H1 (cell line): ENCODE data around the gene SAE1. TPM values are rescaled to one million over a fixed set of nuclear protein-coding genes. Genes with fewer than 3 reads are reported as not detected.

Source experiments
- CTCF ChIA-PET: fragments of 300-600 bp; sonication (Branson Sonifier 250); formaldehyde crosslinking; loops from one replicate; lab custom pipeline; 2021; ENCODE audit not compliant: partially characterized antibody; lab: Charles Lee
- POLR2A ChIA-PET: fragments of 300-600 bp; sonication (Branson Sonifier 250); formaldehyde crosslinking; loops from one replicate; lab custom pipeline; 2021; ENCODE audit warnings: inconsistent platforms; ENCODE audit not compliant: partially characterized antibody; lab: Charles Lee
- DNase-seq, 2 experiments: peaks; one replicate each; pipeline versions ENCODE4 v3.0.0 to v3.0.0-alpha.2; 2010 to 2022; ENCODE audit warnings: low spot score in 2 of 2, low read depth in 1 of 2, mixed read lengths in 1 of 2
- FAIRE-seq: peaks from 2 replicates; lab custom pipeline; 2011; peaks lifted over from hg19 to GRCh38; lab: Jason Lieb, UNC
- H2AFZ ChIP-seq: 2 replicates; pipeline ENCODE4 v1.8.1; 2012; ENCODE audit warnings: low read length, inconsistent platforms
- H2AK5ac ChIP-seq: 2 replicates; pipeline ENCODE4 v1.6.1; 2013; ENCODE audit warnings: low read depth, low read length
- H2BK120ac ChIP-seq: replicated peaks from 2 replicates; pipeline ENCODE3; 2013; ENCODE audit warnings: low read depth, low read length, inconsistent platforms
- H2BK12ac ChIP-seq: 2 replicates; pipeline ENCODE4 v1.6.1; 2013; ENCODE audit warnings: low read depth, low read length
- H2BK15ac ChIP-seq: 2 replicates; pipeline ENCODE4 v1.6.1; 2013; ENCODE audit warnings: low read length
- H2BK20ac ChIP-seq: 2 replicates; pipeline ENCODE4 v1.6.1; 2013; ENCODE audit warnings: low read length
- H2BK5ac ChIP-seq: 2 replicates; pipeline ENCODE4 v1.6.1; 2013; ENCODE audit warnings: low read depth, low read length
- H3K14ac ChIP-seq: 2 replicates; pipeline ENCODE4 v1.6.1; 2013; ENCODE audit warnings: inconsistent platforms; ENCODE audit not compliant: insufficient read length
- H3K18ac ChIP-seq: 2 replicates; pipeline ENCODE4 v1.6.1; 2013; ENCODE audit warnings: low read length; ENCODE audit errors: extremely low read depth
- H3K23ac ChIP-seq: 2 replicates; pipeline ENCODE4 v1.6.1; 2013; ENCODE audit warnings: inconsistent platforms; ENCODE audit not compliant: insufficient read length
- H3K23me2 ChIP-seq: 2 replicates; pipeline ENCODE4 v1.6.1; 2013; ENCODE audit warnings: low read depth, low read length
- H3K27ac ChIP-seq: 2 replicates; pipeline ENCODE4 v1.6.1; 2011; ENCODE audit warnings: low read depth, low read length, inconsistent platforms
- H3K27me3 ChIP-seq, 4 experiments: replicated peaks in 1 of 4; 1 replicate in 1 of 4; 2 replicates in 3 of 4; pipeline versions ENCODE4 v1.6.1 to v1.8.1; 2011 to 2013; ENCODE audit warnings: low read length in 3 of 4, mild to moderate bottlenecking in 3 of 4, inconsistent platforms in 2 of 4, mixed read lengths in 2 of 4, moderate library complexity in 1 of 4; ENCODE audit not compliant: control insufficient read depth in 3 of 4, insufficient read depth in 3 of 4; ENCODE audit errors: extremely low read depth in 1 of 4
- H3K36me3 ChIP-seq, 4 experiments: 2 replicates each; pipeline versions ENCODE4 v1.6.1 to v1.8.1; 2011 to 2013; ENCODE audit warnings: mild to moderate bottlenecking in 4 of 4, low read length in 3 of 4, moderate library complexity in 2 of 4, control low read depth in 1 of 4, inconsistent platforms in 1 of 4; ENCODE audit not compliant: insufficient read depth in 4 of 4, control insufficient read depth in 2 of 4
- H3K4ac ChIP-seq: replicated peaks from 2 replicates; pipeline ENCODE3; 2013; ENCODE audit warnings: low read length, low read depth, mixed read lengths, inconsistent platforms; ENCODE audit not compliant: insufficient read length
- H3K4me1 ChIP-seq, 4 experiments: replicated peaks in 1 of 4; 1 replicate in 1 of 4; 2 replicates in 3 of 4; pipeline versions ENCODE4 v1.6.1 to v1.8.1; 2011 to 2013; ENCODE audit warnings: low read length in 3 of 4, inconsistent platforms in 2 of 4, mixed read lengths in 1 of 4; ENCODE audit not compliant: insufficient read depth in 4 of 4, control insufficient read depth in 3 of 4
- H3K4me2 ChIP-seq, 2 experiments: 2 replicates each; pipeline versions ENCODE4 v1.6.1 to v1.8.1; 2011 to 2013; ENCODE audit warnings: low read depth in 2 of 2, low read length in 2 of 2, control low read depth in 1 of 2, inconsistent platforms in 1 of 2, mild to moderate bottlenecking in 1 of 2; ENCODE audit not compliant: insufficient read depth in 1 of 2
- H3K4me3 ChIP-seq, 4 experiments: fragments of 200-600, 300-600 bp in 1 of 4; sonication (generic), shearing (Covaris generic), sonication (Bioruptor Twin) in 1 of 4; 2 replicates each; pipeline versions ENCODE4 v1.5.1 to v1.8.1; 2011 to 2016; ENCODE audit warnings: low read length in 4 of 4, low read depth in 3 of 4, control low read depth in 2 of 4, inconsistent platforms in 2 of 4, mild to moderate bottlenecking in 2 of 4, mixed read lengths in 1 of 4, moderate library complexity in 1 of 4; ENCODE audit not compliant: insufficient read depth in 2 of 4; ENCODE audit errors: extremely low read depth in 1 of 4
- H3K56ac ChIP-seq: replicated peaks from 2 replicates; pipeline ENCODE3; 2013; ENCODE audit warnings: low read depth, mild to moderate bottlenecking, mixed read lengths, low read length, inconsistent platforms; ENCODE audit not compliant: insufficient read length
- H3K79me1 ChIP-seq: 2 replicates; pipeline ENCODE4 v1.6.1; 2013; ENCODE audit warnings: low read depth, low read length, control low read depth
- H3K79me2 ChIP-seq, 2 experiments: 2 replicates each; pipeline versions ENCODE4 v1.6.1 to v1.8.1; 2012 to 2013; ENCODE audit warnings: low read length in 2 of 2, mild to moderate bottlenecking in 2 of 2, inconsistent platforms in 1 of 2; ENCODE audit not compliant: insufficient read depth in 2 of 2, control insufficient read depth in 1 of 2
- H3K9ac ChIP-seq, 4 experiments: replicated peaks in 1 of 4; 1 replicate in 1 of 4; 2 replicates in 3 of 4; pipeline versions ENCODE4 v1.6.1 to v1.8.1; 2011 to 2013; ENCODE audit warnings: low read depth in 3 of 4, low read length in 3 of 4, control low read depth in 2 of 4, mild to moderate bottlenecking in 2 of 4, moderate library complexity in 2 of 4, inconsistent platforms in 1 of 4; ENCODE audit errors: extremely low read depth in 1 of 4
- H3K9me3 ChIP-seq, 2 experiments: 2 replicates each; pipeline versions ENCODE4 v1.6.1 to v1.8.1; 2012 to 2013; ENCODE audit warnings: mild to moderate bottlenecking in 2 of 2, moderate library complexity in 2 of 2, control low read depth in 1 of 2, inconsistent platforms in 1 of 2, low read depth in 1 of 2, low read length in 1 of 2, mixed read lengths in 1 of 2; ENCODE audit not compliant: insufficient read depth in 2 of 2
- H4K20me1 ChIP-seq, 2 experiments: replicated peaks in 1 of 2; 2 replicates each; pipeline versions ENCODE3 to v1.8.1; 2011 to 2013; ENCODE audit warnings: inconsistent platforms in 2 of 2, low read length in 2 of 2, mild to moderate bottlenecking in 1 of 2; ENCODE audit not compliant: insufficient read depth in 2 of 2, control insufficient read depth in 1 of 2
- H4K5ac ChIP-seq: 2 replicates; pipeline ENCODE4 v1.6.1; 2013; ENCODE audit warnings: low read length, low read depth, mixed read lengths, inconsistent platforms; ENCODE audit not compliant: insufficient read length
- H4K8ac ChIP-seq: 2 replicates; pipeline ENCODE4 v1.8.0; 2013; ENCODE audit warnings: mild to moderate bottlenecking, moderate library complexity, low read length, inconsistent platforms; ENCODE audit not compliant: insufficient read depth; ENCODE audit errors: extremely low read depth
- H4K91ac ChIP-seq: replicated peaks from 2 replicates; pipeline ENCODE3; 2013; ENCODE audit warnings: low read length, mixed read lengths, inconsistent platforms; ENCODE audit not compliant: insufficient read length
- ATF2 ChIP-seq: IDR thresholded peaks from 2 replicates; pipeline ENCODE4 v1.6.1; 2012; ENCODE audit warnings: low read length, inconsistent platforms
- BACH1 ChIP-seq: IDR thresholded peaks from 2 replicates; pipeline ENCODE4 v1.6.1; 2012; ENCODE audit warnings: low read length, improper control_type of control experiment
- CEBPB ChIP-seq: IDR thresholded peaks from 2 replicates; pipeline ENCODE4 v1.6.1; 2012; ENCODE audit warnings: low read depth, low read length
- CTCF ChIP-seq, 3 experiments: IDR thresholded peaks; 1 replicate in 2 of 3; 2 replicates in 1 of 3; pipeline versions ENCODE4 v1.5.1 to v1.6.1; 2011; ENCODE audit warnings: low read length in 3 of 3, mild to moderate bottlenecking in 3 of 3, inconsistent platforms in 2 of 3, low read depth in 1 of 3, moderate library complexity in 1 of 3; ENCODE audit not compliant: insufficient read depth in 1 of 3; ENCODE audit errors: control extremely low read depth in 1 of 3
- RXRA ChIP-seq: IDR thresholded peaks from 2 replicates; pipeline ENCODE4 v1.6.1; 2011; ENCODE audit warnings: low read depth, mild to moderate bottlenecking, low read length, moderate library complexity; ENCODE audit not compliant: insufficient read depth
- SAP30 ChIP-seq: fragments of 300-600 bp; sonication (generic); IDR thresholded peaks from 2 replicates; pipeline ENCODE4 v1.7.1; 2012; ENCODE audit warnings: low read length, moderate library complexity, mild to moderate bottlenecking, inconsistent platforms; ENCODE audit not compliant: insufficient read depth, insufficient replicate concordance
- SUZ12 ChIP-seq: fragments of 200-600 bp; sonication (generic); IDR thresholded peaks from 2 replicates; pipeline ENCODE4 v1.6.1; 2012; ENCODE audit warnings: mild to moderate bottlenecking, inconsistent platforms, low read length, moderate library complexity, mixed read lengths
- USF2 ChIP-seq: IDR thresholded peaks from 2 replicates; pipeline ENCODE4 v1.6.1; 2011; ENCODE audit warnings: low read length, improper control_type of control experiment
- WGBS, 2 experiments: shearing (Covaris generic) in 1 of 2; methylation state at CpG; one replicate each; pipeline versions ENCODE4 v1.1.6 to v1.1.7; 2013 to 2015; ENCODE audit warnings: low lambda C conversion rate in 2 of 2, mixed read lengths in 2 of 2, inconsistent platforms in 1 of 2, low coverage in 1 of 2, missing lambda C conversion rate in 1 of 2; ENCODE audit not compliant: insufficient replicate concordance in 2 of 2, insufficient coverage in 1 of 2, insufficient read length in 1 of 2; ENCODE audit errors: extremely low coverage in 1 of 2, missing lambda C conversion rate in 1 of 2; 5-methylcytosine and 5-hydroxymethylcytosine counted together
- polyA plus RNA-seq, 7 experiments: library from polyadenylated mRNA; depleted of rRNA in 3 of 7; stranded (reverse) in 5 of 7; unstranded in 2 of 7; fragments of >200 nt in 5 of 7; fragments of 200-250 nt in 2 of 7; gene quantifications; 1 replicate in 5 of 7; 2 replicates in 1 of 7; 4 replicates in 1 of 7; pipeline versions ENCODE4 v1.2.1 to v1.2.3, GENCODE V29; 2011 to 2013; ENCODE audit warnings: missing spikeins in 2 of 7, mixed read lengths in 2 of 7
- total RNA-seq: library from RNA; stranded (reverse); fragmentation: NEBNext Ultra II Directional; extraction: Animal tissue kit (Norgen Biotek cat#: 25700); gene quantifications from 2 replicates; pipeline ENCODE4 v1.2.1, GENCODE V29; 2021

SAE1 gene
- total and polyA plus RNA-seq, 2 of the 8 experiments (the other 6 are each of a cell fraction or from before 2014, with no cell fraction given): 213 to 268 TPM

GRCh38 chr19:47151627-47152026 is 21.0 kb downstream of the SAE1 start:
- Histone ChIP-seq H2BK120ac (no peak overlapping the region), H4K91ac (no peak overlapping the region), H3K9ac (no peak overlapping the region), H3K9me3 (no peaks in the 10 kb centered on the region), H3K4ac (no peak overlapping the region), H3K14ac (no peak overlapping the region), H4K20me1 (peaks cover 10% of the 10 kb centered on the region in 2 experiments), H2BK5ac (no peak overlapping the region), H3K4me2 (no peak overlapping the region), H4K5ac (no peak overlapping the region), H2BK15ac (no peak overlapping the region), H2BK20ac (no peak overlapping the region), H3K23me2 (no peaks in the 10 kb centered on the region), H3K18ac (no peak overlapping the region), H3K36me3 (peaks cover 24 to 89% (median 62%) of the 10 kb centered on the region in 4 experiments), H4K8ac (no peak overlapping the region), H3K79me1 (no peaks in the 10 kb centered on the region; the same call in none of the 2 replicates), H3K23ac (no peak overlapping the region), H3K4me3 (no peak overlapping the region), H3K27me3 (no peaks in the 10 kb centered on the region), H3K56ac (no peak overlapping the region), H2AFZ (no peak overlapping the region), H3K79me2 (peaks cover 0 to 50% of the 10 kb centered on the region in 2 experiments; a peak in 3 of 4 replicates), H2BK12ac (no peak overlapping the region), H3K4me1 (peaks cover 0 to 4% (median 1%) of the 10 kb centered on the region in 4 experiments; a peak in 2 of 7 replicates), H3K27ac (no peak overlapping the region), H2AK5ac (no peak overlapping the region)
- ChIA-PET CTCF (interaction anchor here (0.6 to 3.0 kb wide), 2 partner anchors 15 to 20 kb away, joined by 4 to 15 read pairs; no protein-coding TSS in a partner anchor), POLR2A (interaction anchor here (1.2 kb wide), 1 partner anchor 75 kb away, joined by 4 read pairs; no protein-coding TSS in a partner anchor)
- no peak for DNase-seq
- WGBS, 2 experiments: 96% methylated on average over 3 of the region's 3 CpGs; no CpG with 5 or more reads in 1 of the 2 experiments
- FAIRE-seq: no peak
- TF ChIP-seq SUZ12 (no peak), SAP30 (no peak), RXRA (no peak), USF2 (no peak), BACH1 (no peak), CTCF (IDR thresholded peaks at IDR 0.05; ENCODE audit: control extremely low read depth in 1 of 3, insufficient read depth in 1 of 3, low read depth in 1 of 3, low read length in 3 of 3) (no peak), ATF2 (no peak), CEBPB (no peak)
